ENCODE results near the gene LMF1.

The LMF1 gene

DNA sequence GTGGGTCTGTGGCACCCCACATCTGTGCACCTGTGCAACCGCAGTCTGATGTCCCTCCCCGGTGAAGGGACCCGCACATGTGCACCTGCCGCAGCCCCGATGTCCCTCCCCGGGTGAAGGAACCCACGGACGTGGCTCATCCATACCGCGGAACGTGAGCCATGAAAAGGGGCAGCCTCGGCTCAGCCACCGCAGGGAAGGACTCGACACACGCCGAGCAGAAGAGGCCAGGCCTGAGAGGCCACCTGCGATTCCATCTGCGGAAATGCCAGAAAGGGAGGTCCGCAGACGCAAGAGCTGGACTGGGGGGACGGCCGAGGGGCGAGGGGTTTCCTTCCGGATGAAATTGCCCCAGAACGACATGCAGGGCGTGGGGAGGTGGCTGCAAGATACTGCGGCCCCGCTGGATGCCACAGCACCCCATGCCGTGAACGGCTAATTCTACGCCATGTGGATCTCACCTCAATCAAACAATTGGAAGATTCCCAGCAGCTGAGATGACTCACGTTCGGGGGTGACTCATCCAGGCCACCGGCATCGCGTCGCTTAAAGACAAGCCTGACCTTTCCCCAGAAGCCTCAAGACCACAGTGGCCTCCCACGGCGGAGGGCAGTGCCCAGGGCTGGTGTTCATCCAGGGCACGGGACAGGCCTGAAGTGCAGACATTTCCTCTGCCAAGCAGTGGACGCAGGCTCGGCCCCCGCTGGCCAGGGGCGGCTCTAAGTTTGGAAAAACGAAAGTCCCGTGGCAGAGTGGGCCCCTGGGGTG is 31.8 kb upstream of the LMF1 start:
- DNase-seq (ENCODE audit: low spot score), result peak; percentile 93

DNA sequence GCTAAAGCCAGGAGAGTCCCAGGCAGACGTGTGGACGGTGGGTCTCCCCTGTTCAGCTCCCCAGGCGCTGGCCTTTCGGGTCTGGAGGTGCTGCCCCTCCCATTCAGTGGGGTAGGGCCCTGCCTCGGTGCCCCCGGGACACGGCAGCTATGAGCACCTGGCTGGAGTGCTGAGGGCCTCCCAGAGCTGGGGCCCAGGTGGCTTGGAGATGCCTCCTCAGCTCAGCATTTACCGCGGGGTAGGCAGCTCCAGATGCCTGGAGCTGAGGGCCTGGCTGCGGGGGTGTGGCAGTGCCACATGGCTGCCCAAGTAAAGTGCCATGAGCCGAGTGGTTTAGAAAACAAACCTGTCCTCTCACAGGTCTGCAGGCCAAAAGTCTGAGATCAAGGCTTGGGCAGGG is 30.3 kb upstream of the LMF1 start:
- no peak for DNase-seq (ENCODE audit: low spot score)

DNA sequence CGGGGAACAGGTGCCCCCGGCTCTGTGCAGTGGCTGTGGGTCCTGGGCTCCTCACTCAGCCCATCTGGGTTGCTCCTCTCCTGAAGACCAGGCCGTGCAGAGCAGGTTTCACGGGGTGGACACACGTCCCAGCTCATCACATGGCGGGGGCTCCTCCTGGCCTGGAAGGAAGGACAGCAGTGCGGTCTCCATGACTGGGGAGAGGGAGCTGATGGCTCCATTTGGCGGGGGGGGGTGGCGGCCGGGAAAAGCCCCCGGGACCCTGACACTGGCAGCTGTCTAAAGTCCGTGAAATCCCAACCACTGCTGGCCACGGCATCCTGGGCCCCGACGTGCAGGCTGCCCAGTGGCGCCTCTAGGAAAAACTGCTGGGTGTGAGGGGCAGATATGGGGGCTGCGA is 29.8 kb upstream of the LMF1 start:
- no peak for DNase-seq (ENCODE audit: low spot score)

GRCh38 chr16:999677-1000076 is 28.9 kb upstream of the LMF1 start:
- DNase-seq (ENCODE audit: low spot score), result no peak

GRCh38 chr16:998615-999014 is 27.8 kb upstream of the LMF1 start:
- DNase-seq (ENCODE audit: low spot score), result no peak

- DNase-seq (ENCODE audit: low spot score), result no peak
These were observed 27.4 kb upstream of the LMF1 start for GRCh38 chr16:998211-998610.

DNA sequence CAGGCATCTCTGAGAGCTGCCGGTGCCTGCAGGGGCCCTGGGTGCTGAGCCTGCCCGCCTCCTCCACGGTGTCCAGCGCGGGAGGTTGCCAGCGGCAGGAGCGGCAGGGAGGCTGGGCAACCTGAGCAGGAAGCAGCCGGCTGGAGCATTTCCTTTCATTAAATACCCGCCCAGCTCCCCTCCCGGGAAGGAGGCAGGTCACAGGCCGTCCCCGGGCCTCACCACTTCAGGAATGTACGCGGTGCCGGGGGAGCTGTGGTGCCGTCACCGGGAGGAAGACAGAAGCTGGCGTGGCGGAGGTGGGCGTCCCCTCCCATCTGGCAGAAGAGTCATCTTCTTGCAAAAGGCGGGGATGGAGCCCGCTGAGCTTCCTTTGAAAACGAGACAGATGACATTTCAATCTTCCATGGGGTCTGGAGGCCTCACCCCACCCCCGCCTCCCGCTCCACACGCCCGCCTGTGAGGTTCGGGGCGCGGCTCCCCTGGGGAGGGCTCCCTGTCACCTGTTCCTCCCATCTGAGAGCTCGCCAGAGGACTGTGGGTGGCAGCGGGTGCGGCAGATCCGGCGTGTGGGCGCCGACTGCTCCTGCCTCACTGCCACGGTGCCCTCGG is 26.8 kb upstream of the LMF1 start:
- peak; percentile 28 for DNase-seq (ENCODE audit: low spot score)

DNA sequence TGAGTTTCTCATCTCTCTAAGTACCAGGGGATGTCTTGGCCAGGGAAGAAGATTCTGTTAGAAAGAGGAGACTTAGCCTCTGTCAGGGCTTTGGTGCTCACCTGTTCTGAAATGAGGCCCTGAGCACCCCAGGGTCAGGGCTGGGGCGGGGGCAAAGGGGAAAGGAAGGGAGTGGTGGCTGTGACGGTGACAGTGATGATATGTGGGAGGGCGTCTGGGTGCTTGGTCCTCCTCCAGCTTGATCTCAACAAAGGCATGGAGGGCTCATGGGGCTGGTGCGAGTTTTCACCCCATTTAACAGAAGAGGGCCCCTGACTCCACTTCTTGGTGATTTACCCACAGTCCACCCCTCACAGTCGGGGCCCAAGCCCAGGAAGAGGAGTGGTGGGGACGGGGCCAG is 25.9 kb upstream of the LMF1 start:
- no peak for DNase-seq (ENCODE audit: low spot score)

GRCh38 chr16:995783-996182 is 25.0 kb upstream of the LMF1 start:
- DNase-seq (ENCODE audit: low spot score), result no peak

GRCh38 chr16:995087-995486 is 24.3 kb upstream of the LMF1 start:
- DNase-seq (ENCODE audit: low spot score), result no peak

- no peak for DNase-seq (ENCODE audit: low spot score)
These were observed 22.9 kb upstream of the LMF1 start for GRCh38 chr16:993731-994130.

GRCh38 chr16:991773-992172 is 21.0 kb upstream of the LMF1 start:
- no peak for DNase-seq (ENCODE audit: low spot score)

- DNase-seq (ENCODE audit: low spot score), result no peak
These were observed 20.6 kb upstream of the LMF1 start for GRCh38 chr16:991345-991744.

DNA sequence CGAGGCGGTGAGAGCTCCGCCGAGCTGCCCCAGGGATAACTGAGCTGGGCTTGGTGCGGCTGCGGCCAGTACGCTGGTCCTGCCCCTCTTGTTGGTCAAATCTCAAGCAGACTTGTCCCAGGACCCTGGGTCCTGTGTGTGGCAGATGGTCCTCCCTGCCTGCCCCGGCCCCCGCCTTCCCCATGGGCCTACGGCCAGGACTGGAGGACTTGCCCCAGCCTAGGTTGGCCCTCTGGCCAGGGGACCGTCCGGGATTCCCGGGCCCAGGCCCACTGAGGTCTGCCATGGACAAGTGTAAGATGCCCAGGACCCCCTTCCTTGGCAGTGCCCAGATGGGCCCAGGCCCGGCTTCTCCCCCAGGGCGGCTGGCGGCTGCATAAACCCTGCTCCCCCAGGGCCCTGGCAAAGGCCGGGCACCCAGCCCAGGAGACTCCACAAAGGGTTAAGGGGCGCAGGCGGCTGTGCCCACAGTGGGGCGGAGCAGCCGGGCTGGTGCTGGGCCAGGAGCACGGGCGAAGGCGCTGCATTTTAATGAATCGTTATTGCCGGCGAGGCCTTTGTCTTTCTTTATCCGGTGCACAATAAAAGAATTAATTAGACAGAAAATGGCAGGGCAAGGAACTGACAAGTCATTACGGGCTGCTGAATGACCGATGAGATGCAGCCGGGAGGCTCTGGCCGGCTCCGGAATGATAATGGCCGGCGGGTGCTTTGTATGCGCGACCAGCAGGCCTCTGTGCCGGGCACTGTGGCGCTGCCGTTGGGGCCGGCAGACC is 19.9 kb upstream of the LMF1 start:
- DNase-seq (ENCODE audit: low spot score), result no peak

GRCh38 chr16:989354-989814 is 18.6 kb upstream of the LMF1 start:
- DNase-seq (ENCODE audit: low spot score), result no peak

GRCh38 chr16:988471-989353 is 17.9 kb upstream of the LMF1 start:
- no peak for DNase-seq (ENCODE audit: low spot score)

DNA sequence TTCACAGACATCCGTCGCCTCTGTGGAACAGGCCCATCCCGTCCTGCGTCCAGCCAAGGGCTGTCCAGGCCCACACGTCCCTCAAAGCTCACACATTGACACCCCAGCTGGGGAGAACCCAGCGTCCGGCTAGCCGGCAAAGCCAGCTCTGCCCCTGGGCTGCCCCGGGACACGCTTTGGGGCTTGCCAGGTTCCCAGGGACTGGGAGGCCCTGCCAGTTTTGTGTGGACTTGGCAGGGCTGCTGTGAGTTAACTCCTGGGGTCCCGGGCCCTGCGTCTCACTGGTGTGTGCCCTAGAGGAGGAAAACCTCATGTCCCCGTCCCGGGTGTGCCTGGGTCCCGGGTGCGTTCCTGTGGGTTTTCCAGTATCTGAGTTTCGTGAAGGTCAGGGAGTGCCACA is 17.1 kb upstream of the LMF1 start:
- DNase-seq (ENCODE audit: low spot score), result no peak

GRCh38 chr16:986925-987582 is 16.3 kb upstream of the LMF1 start:
- DNase-seq (ENCODE audit: low spot score), result no peak

DNA sequence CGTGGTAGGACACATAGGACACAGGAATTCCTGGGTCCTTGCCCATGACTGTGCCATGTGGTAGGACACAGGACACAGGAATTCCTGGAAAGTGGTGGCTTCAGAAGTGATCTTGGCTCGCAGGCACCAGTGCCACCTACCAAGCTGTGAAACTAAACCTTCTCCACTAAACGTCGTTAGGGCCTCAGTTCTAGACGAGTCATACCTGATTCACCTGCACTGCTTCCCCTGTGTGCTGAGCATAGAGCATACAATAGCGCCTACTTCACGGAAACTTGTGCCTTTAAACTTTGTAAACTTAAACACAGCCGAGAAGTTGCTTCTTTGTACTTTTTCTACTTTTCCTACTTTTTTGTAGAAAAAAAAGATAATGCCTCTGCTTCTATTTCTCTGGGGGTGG is 15.6 kb upstream of the LMF1 start:
- no peak for DNase-seq (ENCODE audit: low spot score)

DNA sequence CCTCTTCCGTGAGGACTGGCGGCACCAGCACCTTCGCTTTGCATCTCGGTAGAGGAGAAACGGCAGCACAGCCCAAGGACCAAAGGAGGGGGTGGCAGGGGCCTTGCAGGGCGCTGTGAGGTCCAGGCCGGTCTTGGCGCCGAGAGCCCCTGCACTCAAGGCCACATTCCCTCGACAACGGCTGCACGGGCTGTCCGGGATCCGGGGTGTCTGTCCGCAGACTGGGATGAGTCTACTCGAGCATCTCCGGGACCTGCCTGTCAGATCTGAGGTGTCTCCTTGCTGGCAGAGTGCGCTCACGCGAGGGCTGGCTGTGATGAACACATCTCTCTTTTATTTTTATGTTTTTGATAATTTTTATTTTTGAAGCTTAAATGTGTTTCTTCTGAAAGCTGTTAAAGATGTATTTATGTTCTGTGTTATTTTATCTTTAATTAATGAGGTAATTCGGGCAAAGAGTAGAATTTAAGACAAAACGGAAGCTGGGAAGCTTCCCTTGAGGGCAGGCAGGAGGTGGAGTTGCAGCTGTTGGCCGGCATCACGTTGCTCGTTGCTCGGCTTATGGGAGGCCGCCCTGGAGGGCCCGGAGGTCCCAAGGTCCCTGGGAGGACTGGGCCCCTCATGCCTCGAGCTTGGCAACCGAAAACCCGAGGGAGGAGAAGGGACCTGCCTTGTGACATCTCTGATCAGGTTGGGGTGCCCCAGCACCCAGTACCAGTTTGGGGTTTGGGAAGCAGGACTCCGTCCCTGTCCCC is 15.0 kb upstream of the LMF1 start:
- DNase-seq (ENCODE audit: low spot score), result no peak
